Activated T-cell treated with anti-CD3 and anti-CD28 coated beads for 24 hours (primary cell): Measurements from ENCODE around the gene ST6GAL1.

Experiments
- DNase-seq: peaks from one replicate; pipeline ENCODE4 v3.0.0-alpha.2; 2020; ENCODE audit warnings: low read depth

Gene ST6GAL1

GRCh38 chr3:187077537-187077936 is 147.2 kb downstream of the ST6GAL1 start:
- no peak for DNase-seq

- DNase-seq = no peak
Observed at GRCh38 chr3:187079090-187080022, 149.0 kb downstream of the ST6GAL1 start.

DNA sequence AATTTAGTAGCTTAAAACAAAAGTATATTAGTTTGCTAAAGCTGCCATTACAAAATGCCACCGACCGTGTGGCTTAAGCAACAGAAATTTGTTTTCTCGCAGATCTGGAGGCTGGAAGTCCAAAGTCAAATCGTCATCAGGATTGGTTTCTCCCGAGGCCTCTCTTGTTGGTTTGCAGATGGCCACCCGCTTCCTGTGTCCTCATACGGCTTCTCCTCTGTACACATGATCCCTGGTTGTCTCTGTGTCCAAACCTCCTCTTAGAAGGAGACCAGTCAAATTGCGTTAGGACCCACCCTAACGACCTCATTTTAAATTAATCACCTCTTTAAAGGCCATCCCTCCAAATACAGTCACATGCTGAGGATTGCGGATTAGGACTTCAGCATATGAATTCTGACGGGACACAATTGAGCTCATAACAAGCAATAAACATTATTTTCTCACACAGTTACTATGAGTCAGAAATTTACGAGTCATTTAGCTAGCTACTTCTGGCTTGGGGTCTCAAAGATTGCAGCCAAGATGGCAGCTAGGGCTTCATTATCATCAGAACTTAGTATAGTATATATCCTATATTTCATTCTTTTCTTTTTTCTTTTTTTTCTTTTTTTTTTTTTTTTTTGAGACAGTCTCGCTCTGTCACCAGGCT is 150.6 kb downstream of the ST6GAL1 start:
- no peak for DNase-seq

DNA sequence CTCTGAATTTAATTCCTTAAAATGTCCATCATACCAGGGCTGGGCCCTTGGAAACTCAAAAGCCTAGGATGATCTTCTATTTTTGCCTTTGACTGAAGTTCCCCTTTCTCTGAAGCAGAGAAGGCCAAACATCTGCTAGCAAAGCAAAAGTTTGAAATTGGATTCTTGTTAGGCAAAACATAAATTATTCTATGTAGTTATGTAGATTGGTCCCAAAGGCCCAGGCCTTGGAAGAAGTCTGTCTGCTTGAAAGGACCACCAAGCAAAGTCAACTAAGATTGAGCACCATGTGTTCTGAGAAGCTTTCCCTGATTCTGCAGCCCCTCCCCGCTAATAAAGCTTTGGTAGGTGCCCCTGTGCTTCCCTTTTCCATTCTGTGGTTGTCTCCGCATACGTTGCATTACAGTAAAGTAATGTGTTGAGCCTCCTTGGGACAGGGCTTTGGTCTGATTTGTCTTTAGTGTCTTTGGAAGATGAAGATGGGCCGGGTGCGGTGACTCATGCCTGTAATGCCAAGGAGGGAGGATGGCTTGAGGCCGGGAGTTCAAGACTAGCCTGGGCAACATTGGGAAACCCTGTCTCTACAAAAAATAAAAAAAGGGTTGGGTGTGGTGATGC is 152.5 kb downstream of the ST6GAL1 start:
- no peak for DNase-seq

DNA sequence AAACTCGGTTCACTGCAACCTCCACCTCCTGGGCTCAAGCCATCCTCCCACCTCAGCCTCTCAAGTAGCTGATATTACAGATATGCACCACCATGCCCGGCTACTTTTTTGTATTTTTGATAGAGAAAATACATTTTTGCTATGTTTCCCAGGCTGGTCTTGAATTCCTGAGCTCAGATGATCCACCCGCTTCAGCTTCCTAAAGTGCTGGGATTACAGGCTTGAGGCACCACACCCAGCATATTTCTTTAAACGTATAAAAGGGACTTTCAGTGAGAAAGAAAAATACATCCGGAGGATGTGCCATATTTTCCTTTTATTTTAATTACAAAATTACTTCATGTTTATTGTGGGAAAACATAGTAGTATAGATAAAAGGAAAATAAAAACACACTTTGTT is 153.8 kb downstream of the ST6GAL1 start:
- no peak for DNase-seq

DNA sequence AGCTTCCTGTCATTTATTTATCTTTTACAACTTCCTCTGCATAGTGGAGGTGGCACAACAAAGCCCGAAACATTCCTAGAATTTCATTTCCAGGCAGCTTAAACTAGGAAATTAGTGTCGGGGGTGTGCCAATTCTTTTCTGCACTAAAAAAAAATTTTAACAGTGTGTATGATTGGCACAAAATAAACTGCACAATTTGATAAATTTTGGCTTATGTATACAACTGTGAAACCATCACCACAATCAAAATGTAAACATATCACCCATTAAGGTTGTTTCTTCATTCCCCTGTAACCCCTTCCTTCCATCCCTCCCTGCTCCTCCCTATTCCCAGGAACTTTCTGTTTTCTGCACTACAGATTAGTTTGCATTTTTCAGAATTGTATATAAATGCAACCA is 154.3 kb downstream of the ST6GAL1 start:
- DNase-seq = no peak

DNA sequence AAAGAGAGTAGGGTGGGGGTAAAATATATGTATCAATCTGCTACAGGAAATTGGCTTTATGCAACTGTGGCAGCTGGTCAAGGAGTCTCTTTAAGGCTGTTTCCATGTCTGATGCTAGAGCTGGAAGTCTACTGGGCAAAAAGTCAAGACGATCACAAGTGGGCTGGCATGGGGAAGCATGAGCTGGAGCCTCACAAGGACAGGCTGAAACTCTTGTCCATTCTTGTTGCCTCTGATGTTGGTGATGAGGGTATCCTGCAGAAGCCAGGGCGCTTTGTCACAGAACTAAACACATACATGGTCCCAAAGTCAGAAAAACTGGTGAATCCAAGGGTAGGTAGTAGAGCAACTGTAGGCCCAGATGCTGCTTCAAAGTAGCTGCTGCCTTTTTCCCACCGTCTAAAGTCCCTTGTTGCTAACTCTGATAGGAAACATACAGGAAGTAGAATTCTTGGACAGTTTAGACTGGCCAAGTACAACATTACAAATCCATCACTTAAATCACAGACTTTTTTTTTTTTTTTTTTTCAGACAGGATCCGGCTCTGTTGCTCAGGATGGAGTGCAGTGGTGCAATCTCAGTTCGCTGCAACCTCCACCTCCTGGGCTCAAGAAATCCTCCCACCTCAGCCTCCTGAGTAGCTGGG is 154.8 kb downstream of the ST6GAL1 start:
- DNase-seq = no peak

GRCh38 chr3:187085933-187086332 is 155.6 kb downstream of the ST6GAL1 start:
- DNase-seq = no peak

DNA sequence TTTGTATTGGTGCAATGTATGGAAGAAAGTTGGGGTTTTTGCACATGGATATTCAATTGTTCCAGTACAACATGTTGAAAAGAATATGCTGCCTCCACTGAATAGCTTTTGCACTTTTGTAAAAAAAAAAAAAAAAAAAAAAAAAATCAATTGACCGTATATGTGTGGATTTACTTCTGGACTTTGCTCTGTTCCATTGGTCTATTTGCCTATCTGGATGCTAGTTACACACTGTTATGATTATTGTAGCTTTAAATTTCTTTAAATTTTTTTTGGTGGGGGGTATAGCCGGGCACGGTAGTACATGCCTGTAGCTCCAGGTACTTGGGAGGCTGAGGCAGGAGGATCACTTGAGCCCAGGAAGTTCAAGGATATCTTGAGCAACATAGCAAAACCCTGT is 156.5 kb downstream of the ST6GAL1 start:
- no peak for DNase-seq

DNA sequence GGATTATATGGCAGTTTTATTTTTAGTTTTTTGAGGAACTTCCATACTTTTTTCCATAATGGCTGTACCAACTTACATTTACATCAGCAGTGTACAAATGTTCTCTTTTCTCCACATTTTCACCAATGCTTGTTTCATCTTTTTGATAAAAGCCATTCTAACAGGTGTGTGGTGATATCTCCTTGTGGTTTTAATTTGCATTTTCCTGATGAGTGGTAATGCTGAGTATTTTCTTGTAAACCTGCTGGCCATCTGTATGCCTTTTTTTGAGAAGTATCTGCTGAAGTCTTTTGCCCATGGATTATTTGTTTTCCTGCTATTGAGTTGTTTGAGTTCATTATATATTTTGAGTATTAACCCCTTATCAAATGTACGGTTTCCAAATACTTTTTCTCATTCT is 158.4 kb downstream of the ST6GAL1 start:
- DNase-seq = no peak

- DNase-seq = no peak
Observed at GRCh38 chr3:187093320-187093719, 163.0 kb downstream of the ST6GAL1 start.

DNA sequence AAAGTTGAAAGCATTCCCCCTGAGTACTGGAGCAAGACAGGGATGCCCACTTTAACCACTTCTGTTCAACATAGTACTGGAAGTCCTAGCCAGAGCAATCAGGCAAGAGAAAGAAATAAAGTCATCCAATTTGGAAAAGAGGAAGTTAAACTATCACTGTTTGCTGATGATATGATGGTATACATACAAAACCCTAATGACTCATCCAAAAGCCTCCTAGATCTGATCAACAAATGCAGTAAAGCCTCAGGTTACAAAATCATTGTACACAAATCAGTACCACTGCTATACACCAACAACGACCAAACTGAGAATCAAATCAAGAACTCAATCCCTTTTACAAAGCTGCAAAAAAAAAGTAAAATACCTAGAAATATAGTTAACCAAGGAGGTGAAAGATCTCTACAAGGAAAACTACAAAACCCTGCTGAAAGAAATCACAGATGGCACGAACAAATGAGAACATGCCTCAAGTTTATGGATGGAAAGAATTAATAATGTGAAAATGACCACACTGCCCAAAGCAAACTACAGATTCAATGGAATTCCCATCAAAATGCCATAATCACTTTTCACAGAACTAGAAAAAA is 168.7 kb downstream of the ST6GAL1 start:
- DNase-seq = no peak

DNA sequence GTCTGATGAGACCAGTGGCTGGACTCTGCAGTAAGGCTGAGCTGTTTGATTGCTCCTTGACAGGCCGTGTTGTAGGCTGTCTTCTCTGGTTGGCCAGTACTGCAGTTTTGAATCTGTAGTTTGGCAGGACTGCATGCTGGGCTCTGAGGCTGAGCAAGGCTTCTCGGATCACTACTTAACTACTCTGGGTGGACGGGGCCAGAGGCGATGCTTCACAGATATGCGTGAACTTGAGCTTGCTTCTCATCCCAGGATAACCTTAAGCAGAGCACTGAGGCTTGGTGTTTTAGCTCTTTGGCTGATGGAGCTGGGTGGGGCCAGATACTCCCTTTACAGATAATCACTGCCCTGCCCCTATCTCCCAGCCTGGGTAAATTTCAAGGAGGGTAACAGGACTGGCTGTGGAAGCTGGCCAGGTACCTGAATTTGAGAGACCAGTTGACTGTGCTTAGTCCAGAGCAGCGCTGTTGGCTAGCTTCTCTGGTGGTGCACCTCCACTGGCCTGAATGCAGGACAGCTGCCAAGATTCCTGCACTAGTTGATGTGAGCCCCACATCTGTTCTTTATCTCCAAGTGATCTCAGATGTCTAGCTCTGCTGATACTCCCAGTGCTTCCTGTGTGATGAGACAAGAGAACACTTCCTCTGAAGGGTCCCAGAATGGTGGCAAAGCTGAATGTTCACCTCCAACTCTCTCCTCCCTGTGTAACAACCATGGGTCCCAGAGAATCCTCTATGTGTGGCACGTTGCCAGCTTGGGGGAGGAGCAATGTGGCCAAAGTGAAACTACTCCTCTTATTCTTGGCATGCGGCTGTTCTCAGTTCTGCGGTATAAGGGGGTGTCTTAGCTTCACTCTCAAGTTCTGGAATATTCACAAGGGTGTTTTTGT is 171.1 kb downstream of the ST6GAL1 start:
- peak; percentile 35 for DNase-seq

GRCh38 chr3:187102073-187102634 is 171.8 kb downstream of the ST6GAL1 start:
- DNase-seq = no peak

DNA sequence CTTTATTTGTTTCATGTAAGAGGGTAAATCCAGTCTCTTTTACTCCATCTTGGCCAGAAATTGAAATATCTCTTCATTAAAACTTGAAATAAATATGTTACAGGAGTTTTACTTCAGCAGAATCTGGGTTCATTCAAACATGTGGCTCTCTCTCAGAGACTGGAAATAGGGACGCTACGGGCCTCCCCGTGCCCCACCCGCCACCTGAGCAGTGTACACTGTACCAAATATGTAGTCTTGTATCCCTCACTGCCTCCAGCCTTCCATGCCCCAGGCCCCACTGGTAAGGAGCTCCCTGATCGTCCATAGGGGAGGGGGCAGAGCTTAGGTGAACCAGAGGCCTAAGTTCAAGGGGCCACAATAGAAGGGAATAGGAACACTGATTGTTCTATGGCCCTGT is 172.9 kb downstream of the ST6GAL1 start:
- DNase-seq = no peak

DNA sequence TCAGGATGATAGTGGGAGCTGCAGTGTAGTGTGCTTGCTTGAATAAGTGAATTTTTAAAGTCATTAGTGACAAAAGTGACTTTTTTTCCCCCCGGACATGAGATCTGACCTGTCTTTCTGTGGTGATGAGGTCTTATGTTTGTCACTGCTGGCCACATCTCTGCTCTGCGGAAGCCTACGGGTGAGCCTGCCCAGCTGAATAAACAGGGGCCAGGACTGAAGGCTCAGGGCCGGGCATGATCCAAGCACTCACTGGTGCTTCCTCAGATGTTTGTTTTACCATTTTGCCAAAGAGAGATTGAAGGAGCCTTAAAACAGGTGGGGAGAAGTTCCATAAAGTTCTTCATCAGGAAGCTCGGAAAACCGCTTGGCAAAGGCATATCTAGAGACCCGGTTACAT is 174.0 kb downstream of the ST6GAL1 start:
- no peak for DNase-seq

GRCh38 chr3:187104933-187105332 is 174.6 kb downstream of the ST6GAL1 start:
- DNase-seq = no peak

DNA sequence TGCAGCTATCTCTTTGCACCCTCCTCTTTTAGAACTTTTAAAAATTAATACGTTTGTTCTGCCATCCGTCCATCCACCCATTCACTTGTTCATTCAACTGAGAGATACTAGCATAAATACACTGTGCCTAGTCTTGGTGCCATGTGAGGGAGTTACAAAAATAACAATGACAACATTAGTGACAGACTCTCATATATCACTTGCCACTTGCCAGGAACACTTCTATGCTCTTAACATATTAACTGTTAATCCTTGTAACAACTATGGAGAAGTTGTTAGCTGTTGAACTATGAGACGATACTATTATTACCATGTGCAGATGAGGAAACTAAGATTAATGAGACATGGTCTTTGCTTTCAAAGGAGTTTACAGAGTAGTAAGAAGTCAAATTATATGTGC is 175.4 kb downstream of the ST6GAL1 start:
- DNase-seq = no peak

- DNase-seq = no peak
Observed at GRCh38 chr3:187107989-187108388, 177.7 kb downstream of the ST6GAL1 start.

- DNase-seq = no peak
Observed at GRCh38 chr3:187110156-187110555, 179.8 kb downstream of the ST6GAL1 start.
